22Rv1 (cell line): Measurements from ENCODE around the gene HNF1B.

Source experiments
- H3K27ac ChIP-seq: fragments of 450-650 bp; 2 replicates; pipeline ENCODE4 v1.5.1; 2017
- ZFX ChIP-seq: fragments of 450-650 bp; IDR thresholded peaks from 2 replicates; pipeline ENCODE4 v1.6.1; 2017; ENCODE audit warnings: antibody characterized with exemption, borderline replicate concordance
- TF ChIP-seq, protein P1 (sequence below): fragments of 450-650 bp; IDR thresholded peaks from 2 replicates; pipeline ENCODE4 v1.5.1; 2017; ENCODE audit warnings: mild to moderate bottlenecking

Gene HNF1B

DNA sequence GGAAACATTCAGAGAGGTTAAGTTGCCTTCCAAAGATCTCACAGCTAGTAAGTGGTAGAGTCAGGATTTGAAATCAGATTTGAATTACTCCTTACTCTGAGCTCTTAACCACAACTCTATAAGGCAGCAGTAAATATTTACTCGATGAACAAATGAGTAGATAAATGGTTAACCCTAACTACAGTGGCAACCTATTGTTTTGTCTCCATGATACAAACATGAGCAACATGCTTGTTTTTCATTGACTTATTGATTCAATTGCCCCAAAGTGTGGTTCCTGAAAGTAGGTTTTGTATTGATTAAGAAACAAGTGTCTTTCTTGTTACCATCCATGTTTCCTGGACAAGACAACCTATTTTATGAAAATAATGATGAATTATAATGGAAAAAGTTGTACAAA, 66.8 kb downstream of the HNF1B start:
- no peak for TF ChIP-seq ZFX
- TF ChIP-seq, protein P1, sequence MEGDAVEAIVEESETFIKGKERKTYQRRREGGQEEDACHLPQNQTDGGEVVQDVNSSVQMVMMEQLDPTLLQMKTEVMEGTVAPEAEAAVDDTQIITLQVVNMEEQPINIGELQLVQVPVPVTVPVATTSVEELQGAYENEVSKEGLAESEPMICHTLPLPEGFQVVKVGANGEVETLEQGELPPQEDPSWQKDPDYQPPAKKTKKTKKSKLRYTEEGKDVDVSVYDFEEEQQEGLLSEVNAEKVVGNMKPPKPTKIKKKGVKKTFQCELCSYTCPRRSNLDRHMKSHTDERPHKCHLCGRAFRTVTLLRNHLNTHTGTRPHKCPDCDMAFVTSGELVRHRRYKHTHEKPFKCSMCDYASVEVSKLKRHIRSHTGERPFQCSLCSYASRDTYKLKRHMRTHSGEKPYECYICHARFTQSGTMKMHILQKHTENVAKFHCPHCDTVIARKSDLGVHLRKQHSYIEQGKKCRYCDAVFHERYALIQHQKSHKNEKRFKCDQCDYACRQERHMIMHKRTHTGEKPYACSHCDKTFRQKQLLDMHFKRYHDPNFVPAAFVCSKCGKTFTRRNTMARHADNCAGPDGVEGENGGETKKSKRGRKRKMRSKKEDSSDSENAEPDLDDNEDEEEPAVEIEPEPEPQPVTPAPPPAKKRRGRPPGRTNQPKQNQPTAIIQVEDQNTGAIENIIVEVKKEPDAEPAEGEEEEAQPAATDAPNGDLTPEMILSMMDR = no peak

DNA sequence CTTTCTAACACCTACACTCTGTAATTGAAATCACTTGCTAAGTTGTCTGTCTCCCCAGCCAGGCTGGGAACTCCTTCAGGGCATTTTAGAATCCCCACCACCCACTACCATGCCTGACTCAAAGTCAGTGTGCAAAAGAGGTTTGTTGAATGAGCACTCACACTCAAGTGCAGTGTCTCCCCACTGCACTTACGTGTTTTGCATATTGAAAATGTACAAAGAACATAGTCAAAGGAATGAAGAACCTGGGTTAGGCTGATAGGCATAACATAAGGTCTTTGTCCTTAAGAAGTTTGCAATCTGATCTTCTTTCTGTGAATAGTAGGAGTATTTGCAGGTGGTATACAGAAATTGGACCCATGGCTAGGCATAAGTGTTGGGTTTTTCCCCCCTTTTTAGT, 67.8 kb downstream of the HNF1B start:
- no peak overlapping the region for H3K27ac ChIP-seq
- TF ChIP-seq ZFX = no peak

More for the DNA sequence above, 66.8 kb downstream of the HNF1B start:
- H3K27ac ChIP-seq = no peak overlapping the region

DNA sequence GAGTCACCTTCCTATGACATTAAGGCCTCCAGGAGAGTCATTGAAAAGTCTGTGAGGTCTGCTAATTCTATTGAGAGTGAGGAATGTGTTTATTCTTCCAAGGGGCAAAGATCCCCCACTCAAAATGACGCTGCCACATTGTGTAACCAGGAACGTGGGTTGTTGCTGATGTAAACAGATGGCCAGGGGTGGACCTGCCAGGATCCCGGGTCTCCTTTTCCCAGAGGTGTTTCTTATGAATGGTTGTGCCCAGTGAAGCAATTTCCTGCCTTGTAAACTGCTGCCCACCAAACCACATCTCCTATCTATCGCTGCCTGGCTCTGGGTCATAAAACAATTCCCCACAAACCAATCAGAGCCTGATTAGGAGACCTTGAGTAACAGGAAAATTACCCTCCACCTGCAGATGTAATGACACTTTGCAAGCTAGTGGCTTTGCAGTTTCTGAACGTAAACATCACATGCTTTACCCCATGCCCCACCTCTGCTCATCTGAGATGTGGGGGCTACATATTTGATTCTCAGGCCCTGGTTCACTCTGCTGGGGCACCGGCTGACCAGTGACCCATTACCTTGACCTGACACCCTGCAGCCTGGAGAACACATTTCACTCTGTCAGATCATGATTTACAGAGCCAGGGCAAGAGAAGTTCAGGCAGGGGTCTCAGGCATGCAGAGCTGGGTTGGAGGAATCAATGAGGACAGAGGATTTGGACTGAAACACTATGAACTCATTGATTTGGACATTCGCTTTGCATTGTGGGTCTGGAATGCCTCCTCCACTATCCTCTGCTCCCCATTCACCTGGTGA, 68.5 kb downstream of the HNF1B start:
- H3K27ac ChIP-seq = no peak overlapping the region
- TF ChIP-seq, protein P1 = no peak
- no peak for TF ChIP-seq ZFX

DNA sequence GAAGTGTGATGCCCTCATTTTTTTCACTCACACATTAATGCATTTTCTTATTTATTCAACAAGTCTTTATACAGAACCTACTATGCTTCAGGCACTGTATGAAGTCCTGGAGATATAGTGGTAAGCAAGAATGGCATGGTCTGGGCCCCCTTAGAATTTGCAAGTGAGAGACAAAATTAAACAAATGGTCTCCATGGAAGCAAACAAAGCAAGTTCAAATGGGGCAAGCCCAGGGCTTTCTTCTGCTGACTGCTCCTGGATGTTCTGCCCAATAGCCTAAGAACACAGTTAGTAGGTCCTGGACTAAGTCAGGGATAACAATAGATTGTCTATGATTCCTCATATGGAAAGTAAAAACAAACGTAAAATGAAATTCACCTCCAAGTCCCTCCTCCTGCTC, 70.3 kb downstream of the HNF1B start:
- TF ChIP-seq, protein P1 = no peak
- no peak for TF ChIP-seq ZFX
- H3K27ac ChIP-seq = no peak overlapping the region

DNA sequence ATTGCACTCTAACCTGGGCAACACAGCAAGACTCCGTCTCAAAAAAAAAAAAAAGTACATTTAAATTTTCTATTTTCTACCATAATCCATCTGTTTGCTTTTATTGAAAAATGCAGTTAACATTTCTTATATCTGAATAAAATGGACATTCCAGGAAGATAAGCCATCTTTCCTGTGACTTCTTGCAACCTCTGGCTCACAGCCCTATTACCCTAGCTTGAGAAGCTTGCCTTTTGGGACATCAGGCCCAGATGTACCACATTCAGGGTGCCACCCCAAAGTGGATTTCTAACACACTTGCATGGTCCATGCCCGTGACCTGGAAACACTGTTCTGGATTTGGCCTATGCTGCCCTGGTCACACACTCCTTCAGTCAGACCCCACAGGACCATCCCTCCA, 71.5 kb downstream of the HNF1B start:
- TF ChIP-seq ZFX = no peak
- TF ChIP-seq, protein P1 = no peak
- H3K27ac ChIP-seq = no peak overlapping the region

DNA sequence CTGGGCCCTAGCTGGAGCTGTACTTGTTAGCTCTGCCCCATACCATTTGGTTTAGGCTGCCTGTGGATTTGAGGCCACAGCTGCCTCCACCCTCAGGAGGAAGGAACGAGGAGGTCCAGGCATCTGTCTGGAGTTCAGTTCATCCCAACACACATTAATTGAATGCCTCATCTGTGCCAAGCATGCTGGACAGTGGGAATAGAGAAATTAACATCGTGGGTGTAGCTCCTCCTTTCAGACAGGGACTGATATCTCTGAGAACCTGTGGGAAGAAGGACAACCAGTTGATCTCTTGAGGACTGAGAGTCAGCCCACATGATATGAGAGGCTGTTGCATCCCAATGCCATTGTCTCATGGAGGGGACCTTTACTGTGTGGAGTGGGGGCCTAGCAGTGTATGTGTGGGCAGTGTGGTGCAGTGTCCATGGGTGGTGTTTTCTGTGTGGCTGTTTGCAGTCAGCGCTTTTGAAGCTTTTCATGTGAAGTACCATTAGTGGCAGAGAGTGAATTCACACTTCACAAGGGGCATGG, 72.2 kb downstream of the HNF1B start:
- H3K27ac ChIP-seq = no peak overlapping the region
- TF ChIP-seq ZFX = no peak
- TF ChIP-seq, protein P1 = no peak

DNA sequence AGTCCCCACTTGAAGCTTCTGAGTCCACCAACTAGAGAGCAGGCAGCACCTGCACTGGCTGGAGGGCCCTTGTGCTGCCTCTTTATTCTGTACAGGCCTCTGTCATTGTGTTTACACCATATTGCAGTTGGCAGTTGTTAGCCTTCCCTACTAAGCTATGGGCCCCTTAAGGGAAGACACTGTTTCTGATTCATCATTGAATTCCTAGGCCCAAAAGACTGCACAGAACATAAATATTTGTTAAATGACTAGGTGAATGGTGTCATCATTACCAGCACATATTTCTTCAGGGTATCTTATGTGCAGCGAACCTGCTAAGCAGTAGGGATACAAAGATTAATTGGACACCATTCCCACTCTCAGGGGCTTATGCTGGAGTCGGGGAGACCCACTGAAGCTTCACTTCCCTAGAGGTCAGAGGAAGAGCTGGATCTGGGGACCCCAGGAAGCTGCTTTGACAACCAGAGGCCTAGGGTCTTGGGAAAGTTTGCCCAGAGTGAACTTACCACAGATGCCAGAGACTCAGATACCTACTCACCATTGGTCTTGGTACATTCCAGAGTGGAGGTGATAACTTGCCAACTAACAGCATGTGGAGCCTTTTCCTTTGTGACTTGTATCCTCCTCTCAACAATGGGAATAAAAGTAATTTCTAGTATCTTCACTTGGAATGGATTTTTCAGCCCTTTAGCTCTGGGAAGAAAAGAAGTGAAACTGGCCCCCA, 72.9 kb downstream of the HNF1B start:
- TF ChIP-seq, protein P1 = no peak
- TF ChIP-seq ZFX = no peak
- no peak overlapping the region for H3K27ac ChIP-seq
